ENCODE measurements around the gene MYL11.

MYL11 gene

DNA sequence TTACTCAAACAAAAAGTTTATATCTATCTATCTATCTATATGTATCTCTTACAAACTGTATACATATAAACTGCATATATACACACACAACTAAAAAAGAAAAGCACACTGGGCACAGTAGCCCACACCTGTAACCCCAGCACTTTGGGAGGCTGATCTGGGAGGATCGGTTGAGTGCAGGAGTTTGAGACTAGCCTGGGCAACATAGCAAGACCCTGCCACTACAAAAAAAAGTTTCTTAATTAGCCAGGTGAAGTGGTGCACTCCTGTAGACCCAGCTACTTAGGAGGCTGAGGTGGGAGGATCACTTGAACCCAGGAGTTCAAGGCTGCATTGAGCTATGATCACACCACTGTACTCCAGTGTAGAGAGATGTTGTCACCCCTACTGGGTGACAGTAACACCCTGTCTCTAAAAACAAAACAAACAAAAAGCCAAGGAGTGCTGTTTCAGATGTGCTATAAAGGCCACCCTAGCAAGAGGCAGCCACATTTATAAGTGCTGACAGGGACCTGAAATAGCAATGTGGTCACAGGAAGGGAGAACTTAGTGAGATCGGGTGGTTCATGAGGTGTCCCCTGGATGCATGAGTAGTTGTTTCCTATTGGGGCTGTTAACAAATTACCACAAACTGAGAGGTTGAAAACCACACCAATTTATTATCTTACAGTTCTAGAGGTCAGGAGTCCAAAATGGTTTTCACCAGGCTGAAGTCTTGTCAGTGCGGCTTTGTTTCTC, 24.3 kb upstream of the MYL11 start:
- no peaks in the 10 kb centered on the region for H3K9me3 ChIP-seq
- H3K4me3 ChIP-seq (ENCODE audit: low read depth, low read length): no peak overlapping the region
- DNase-seq: no peak
- no peak for TF ChIP-seq CTCF (IDR thresholded peaks at IDR 0.05; ENCODE audit: low read depth, low read length)
- H3K27me3 ChIP-seq: no peaks in the 10 kb centered on the region
- peaks cover 37% of the 10 kb centered on the region for H3K36me3 ChIP-seq
- H3K4me1 ChIP-seq: no peaks in the 10 kb centered on the region

GRCh38 chr16:30351001-30351441, 23.6 kb upstream of the MYL11 start:
- TF ChIP-seq CTCF (IDR thresholded peaks at IDR 0.05; ENCODE audit: low read depth, low read length): no peak

DNA sequence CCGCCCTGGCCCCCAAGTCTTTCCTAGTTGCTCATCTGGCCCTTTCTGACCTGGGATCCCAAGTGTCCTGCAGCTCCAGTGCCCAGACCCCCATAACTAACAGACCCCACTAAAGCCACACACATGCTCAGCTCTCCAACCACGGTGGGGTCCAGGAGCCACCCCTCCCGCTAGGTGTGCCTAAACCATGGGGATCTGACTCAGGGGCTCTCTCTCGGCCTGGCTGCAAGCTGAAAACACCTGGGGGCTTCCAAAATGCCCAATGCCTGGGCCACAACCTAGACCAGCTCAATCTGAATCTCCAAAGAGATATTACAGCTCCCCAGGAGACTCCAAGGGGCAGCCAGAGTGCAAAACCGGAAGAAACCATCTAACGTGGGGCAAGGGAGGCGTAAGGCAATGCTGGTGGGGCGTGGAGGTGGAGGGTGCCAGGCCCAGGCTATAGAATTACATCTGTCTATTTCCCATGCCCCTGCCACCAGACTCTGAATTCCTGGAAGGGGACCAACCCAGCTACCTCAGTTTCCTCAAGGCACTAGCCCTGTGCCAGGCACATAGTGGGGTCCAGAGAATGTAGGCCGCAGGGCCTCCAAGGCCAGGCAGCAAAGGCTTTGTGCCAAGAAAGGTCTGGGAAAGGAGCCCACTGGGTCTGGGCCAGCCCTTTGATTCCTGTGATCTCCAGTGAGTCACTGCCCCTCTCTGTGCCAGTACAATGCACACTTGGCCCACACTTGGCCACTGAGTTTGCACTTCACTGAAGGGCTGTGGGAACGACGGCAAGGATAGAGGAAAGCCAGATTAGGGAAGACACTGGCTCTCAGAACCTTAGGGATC, 22.8 kb upstream of the MYL11 start:
- no peaks in the 10 kb centered on the region for H3K27me3 ChIP-seq
- no peak for TF ChIP-seq CTCF (IDR thresholded peaks at IDR 0.05; ENCODE audit: low read depth, low read length)
- no peaks in the 10 kb centered on the region for H3K9me3 ChIP-seq
- no peaks in the 10 kb centered on the region for H3K4me1 ChIP-seq
- peaks cover 37% of the 10 kb centered on the region for H3K36me3 ChIP-seq
- no peak overlapping the region for H3K4me3 ChIP-seq (ENCODE audit: low read depth, low read length)
- DNase-seq: no peak

More at GRCh38 chr16:30351001-30351441, 23.6 kb upstream of the MYL11 start:
- Histone ChIP-seq H3K36me3 (peaks cover 37% of the 10 kb centered on the region), H3K9me3 (no peaks in the 10 kb centered on the region), H3K4me1 (no peaks in the 10 kb centered on the region), H3K27me3 (no peaks in the 10 kb centered on the region), H3K4me3 (ENCODE audit: low read depth, low read length) (no peak overlapping the region)
- no peak for DNase-seq

DNA sequence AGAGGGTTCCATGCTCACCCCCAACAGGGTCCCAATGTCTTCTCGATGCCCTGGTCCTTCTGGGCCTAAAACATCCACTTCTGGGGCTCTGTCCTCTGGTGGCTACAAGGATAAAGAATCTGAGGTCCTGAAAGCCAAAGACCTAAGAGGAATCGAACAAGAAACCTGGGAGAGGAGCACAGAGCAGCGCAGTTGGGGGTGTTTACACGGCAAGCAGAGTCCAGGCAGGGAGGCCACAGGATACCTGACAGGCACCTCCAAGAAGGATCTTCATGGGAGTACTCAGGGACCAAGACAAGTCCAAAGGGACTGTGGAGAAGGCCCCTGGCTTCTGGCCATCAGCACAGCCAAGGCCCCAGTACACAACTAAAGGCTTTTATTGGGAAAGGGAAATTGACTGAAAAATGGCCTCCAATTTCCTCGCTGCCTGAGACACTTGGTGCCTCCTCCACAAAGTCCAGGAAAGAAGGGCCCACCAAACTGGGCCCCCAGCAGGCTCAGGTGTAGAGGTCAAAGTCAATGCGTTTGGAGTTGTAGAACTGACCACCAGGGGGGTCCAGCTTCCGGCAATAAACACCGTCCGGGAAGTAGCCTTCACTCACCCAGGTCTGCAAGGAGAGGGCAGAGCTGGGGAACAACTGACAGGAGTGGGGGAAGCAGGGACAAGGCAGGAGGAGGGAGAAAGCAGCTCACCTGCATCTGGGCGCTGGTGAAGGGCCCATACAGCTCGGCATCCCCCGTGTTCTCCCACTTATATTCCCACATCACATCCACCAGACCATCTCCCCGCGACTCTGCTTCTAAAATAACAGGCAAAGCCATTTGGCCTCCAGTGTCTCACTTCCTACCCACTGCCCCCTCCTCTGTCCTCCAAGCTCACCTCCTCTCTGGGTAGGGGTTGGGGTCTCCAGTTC, 21.9 kb upstream of the MYL11 start:
- Histone ChIP-seq H3K27me3 (no peaks in the 10 kb centered on the region), H3K36me3 (peaks cover 41% of the 10 kb centered on the region), H3K9me3 (no peaks in the 10 kb centered on the region), H3K4me3 (ENCODE audit: low read depth, low read length) (no peak overlapping the region), H3K4me1 (no peaks in the 10 kb centered on the region)
- peak; percentile 44 for TF ChIP-seq CTCF (IDR thresholded peaks at IDR 0.05; ENCODE audit: low read depth, low read length)
- no peak for DNase-seq

- Histone ChIP-seq H3K4me1 (no peaks in the 10 kb centered on the region), H3K36me3 (peaks cover 48% of the 10 kb centered on the region), H3K4me3 (ENCODE audit: low read depth, low read length) (peak overlapping the region; percentile 96; the same call in 1 of the 2 replicates), H3K9me3 (no peaks in the 10 kb centered on the region), H3K27me3 (no peaks in the 10 kb centered on the region)
- no peak for DNase-seq
- no peak for TF ChIP-seq CTCF (IDR thresholded peaks at IDR 0.05; ENCODE audit: low read depth, low read length)
These were observed 21.0 kb upstream of the MYL11 start for GRCh38 chr16:30353438-30354129.

Measured in BE2C (cell line).